Measurements from ENCODE around the gene MTUS2.

DNA sequence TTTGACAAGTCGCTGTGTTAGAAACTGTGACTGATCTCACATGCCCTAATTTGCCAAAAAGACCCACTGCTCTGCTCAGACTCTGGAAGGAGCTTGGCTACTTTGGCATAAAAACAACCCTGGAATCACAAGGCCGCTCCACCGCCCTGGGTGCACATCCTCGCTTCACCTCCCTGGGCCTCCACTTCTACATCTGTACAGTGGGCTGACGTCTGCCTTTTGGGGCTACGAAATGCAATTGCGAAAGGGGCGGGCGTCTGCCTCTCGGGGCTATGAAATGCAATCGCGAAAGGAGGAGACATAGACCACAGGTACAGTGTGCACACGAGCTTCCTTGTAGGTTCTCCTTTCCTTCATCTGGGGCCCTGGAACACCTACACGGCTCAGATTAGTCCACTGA lies 701.2 kb downstream of the MTUS2 start:
- TF ChIP-seq HNRNPH1 (optimal IDR thresholded peaks at IDR 0.05; ENCODE audit: low read depth, low read length) (no peak), MAFK (IDR thresholded peaks at IDR 0.05; ENCODE audit: low read length) (no peak), DNMT1 (IDR thresholded peaks at IDR 0.05) (no peak), NKRF (IDR thresholded peaks at IDR 0.05; ENCODE audit: borderline replicate concordance) (no peak), CHD7 (IDR thresholded peaks at IDR 0.05; ENCODE audit: low read depth, low read length) (no peak), RNF2 (IDR thresholded peaks at IDR 0.05) (no peak), STAT6 (CRISPR knock-in tag; IDR thresholded peaks at IDR 0.05) (no peak), KAT8 (IDR thresholded peaks at IDR 0.05; ENCODE audit: low read depth) (no peak), SPI1 (IDR thresholded peaks at IDR 0.05; ENCODE audit: borderline replicate concordance, low read depth, low read length) (no peak), ZNF512 (tag; IDR thresholded peaks at IDR 0.05) (no peak), MYC (IDR thresholded peaks at IDR 0.05; ENCODE audit: low read depth, low read length) (no peak), MYC (CRISPR knock-in tag; IDR thresholded peaks at IDR 0.05; ENCODE audit: borderline replicate concordance, low read depth) (no peak)
- TF ChIP-seq, protein P1, sequence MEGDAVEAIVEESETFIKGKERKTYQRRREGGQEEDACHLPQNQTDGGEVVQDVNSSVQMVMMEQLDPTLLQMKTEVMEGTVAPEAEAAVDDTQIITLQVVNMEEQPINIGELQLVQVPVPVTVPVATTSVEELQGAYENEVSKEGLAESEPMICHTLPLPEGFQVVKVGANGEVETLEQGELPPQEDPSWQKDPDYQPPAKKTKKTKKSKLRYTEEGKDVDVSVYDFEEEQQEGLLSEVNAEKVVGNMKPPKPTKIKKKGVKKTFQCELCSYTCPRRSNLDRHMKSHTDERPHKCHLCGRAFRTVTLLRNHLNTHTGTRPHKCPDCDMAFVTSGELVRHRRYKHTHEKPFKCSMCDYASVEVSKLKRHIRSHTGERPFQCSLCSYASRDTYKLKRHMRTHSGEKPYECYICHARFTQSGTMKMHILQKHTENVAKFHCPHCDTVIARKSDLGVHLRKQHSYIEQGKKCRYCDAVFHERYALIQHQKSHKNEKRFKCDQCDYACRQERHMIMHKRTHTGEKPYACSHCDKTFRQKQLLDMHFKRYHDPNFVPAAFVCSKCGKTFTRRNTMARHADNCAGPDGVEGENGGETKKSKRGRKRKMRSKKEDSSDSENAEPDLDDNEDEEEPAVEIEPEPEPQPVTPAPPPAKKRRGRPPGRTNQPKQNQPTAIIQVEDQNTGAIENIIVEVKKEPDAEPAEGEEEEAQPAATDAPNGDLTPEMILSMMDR (IDR thresholded peaks at IDR 0.05 in 2 of 3, conservative IDR thresholded peaks at IDR 0.05 in 1 of 3; ENCODE audit: insufficient read depth in 2 of 3, low read depth in 1 of 3, low read length in 3 of 3) = no peak

Data from K562 (cell line).